ENCODE results near the gene ALKBH2.

- TF ChIP-seq, protein P1, sequence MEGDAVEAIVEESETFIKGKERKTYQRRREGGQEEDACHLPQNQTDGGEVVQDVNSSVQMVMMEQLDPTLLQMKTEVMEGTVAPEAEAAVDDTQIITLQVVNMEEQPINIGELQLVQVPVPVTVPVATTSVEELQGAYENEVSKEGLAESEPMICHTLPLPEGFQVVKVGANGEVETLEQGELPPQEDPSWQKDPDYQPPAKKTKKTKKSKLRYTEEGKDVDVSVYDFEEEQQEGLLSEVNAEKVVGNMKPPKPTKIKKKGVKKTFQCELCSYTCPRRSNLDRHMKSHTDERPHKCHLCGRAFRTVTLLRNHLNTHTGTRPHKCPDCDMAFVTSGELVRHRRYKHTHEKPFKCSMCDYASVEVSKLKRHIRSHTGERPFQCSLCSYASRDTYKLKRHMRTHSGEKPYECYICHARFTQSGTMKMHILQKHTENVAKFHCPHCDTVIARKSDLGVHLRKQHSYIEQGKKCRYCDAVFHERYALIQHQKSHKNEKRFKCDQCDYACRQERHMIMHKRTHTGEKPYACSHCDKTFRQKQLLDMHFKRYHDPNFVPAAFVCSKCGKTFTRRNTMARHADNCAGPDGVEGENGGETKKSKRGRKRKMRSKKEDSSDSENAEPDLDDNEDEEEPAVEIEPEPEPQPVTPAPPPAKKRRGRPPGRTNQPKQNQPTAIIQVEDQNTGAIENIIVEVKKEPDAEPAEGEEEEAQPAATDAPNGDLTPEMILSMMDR (IDR thresholded peaks at IDR 0.05): no peak
- TF ChIP-seq EP300 (IDR thresholded peaks at IDR 0.05) (no peak), POLR2AphosphoS5 (IDR thresholded peaks at IDR 0.05) (no peak)
Observed at GRCh38 chr12:109126784-109127183, 33.5 kb upstream of the ALKBH2 start.
